Measurements from ENCODE around the gene CA5B.
"Not testable (repeated sequence)": the region's sequence is repeated elsewhere in the genome, so short reads cannot be mapped to it uniquely, and the experiment has no call there.

DNA sequence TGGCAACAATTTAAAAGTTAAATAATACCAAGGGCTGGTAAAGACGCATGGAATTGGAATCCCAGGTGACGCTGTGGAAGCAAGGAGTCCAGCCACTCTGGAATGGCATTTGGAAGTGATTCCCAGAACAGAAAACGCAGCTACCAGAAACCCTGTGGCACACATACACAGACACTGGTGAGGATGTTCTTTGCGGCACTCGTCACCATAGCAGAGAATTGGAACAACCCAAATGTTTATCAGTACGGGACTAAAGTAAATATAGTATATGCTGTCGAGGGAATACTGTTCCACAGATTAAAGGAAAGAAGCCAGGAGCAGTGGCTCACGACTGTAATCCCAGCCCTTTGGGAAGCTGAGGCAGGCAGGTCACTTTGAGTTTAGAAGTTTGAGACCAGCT lies 33.8 kb upstream of the CA5B start:
- TF ChIP-seq, protein P1, sequence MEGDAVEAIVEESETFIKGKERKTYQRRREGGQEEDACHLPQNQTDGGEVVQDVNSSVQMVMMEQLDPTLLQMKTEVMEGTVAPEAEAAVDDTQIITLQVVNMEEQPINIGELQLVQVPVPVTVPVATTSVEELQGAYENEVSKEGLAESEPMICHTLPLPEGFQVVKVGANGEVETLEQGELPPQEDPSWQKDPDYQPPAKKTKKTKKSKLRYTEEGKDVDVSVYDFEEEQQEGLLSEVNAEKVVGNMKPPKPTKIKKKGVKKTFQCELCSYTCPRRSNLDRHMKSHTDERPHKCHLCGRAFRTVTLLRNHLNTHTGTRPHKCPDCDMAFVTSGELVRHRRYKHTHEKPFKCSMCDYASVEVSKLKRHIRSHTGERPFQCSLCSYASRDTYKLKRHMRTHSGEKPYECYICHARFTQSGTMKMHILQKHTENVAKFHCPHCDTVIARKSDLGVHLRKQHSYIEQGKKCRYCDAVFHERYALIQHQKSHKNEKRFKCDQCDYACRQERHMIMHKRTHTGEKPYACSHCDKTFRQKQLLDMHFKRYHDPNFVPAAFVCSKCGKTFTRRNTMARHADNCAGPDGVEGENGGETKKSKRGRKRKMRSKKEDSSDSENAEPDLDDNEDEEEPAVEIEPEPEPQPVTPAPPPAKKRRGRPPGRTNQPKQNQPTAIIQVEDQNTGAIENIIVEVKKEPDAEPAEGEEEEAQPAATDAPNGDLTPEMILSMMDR (IDR thresholded peaks at IDR 0.05), result not testable (repeated sequence)
- TF ChIP-seq EZH2 (IDR thresholded peaks at IDR 0.05), result not testable (repeated sequence)
